Cortex of kidney (tissue), 1 donor: ENCODE results near the gene ACAP1.

ENCODE experiments used
- DNase-seq: peaks from one replicate; lab custom pipeline; 2025; lab: John Stamatoyannopoulos, UW

ACAP1 gene

GRCh38 chr17:7336240-7337175 lies at the start of gene ACAP1:
ACAP1 (plus strand) TSS chr17:7336529; CDS start chr17:7336735, 206 bp downstream.
- DNase-seq = no peak

DNA sequence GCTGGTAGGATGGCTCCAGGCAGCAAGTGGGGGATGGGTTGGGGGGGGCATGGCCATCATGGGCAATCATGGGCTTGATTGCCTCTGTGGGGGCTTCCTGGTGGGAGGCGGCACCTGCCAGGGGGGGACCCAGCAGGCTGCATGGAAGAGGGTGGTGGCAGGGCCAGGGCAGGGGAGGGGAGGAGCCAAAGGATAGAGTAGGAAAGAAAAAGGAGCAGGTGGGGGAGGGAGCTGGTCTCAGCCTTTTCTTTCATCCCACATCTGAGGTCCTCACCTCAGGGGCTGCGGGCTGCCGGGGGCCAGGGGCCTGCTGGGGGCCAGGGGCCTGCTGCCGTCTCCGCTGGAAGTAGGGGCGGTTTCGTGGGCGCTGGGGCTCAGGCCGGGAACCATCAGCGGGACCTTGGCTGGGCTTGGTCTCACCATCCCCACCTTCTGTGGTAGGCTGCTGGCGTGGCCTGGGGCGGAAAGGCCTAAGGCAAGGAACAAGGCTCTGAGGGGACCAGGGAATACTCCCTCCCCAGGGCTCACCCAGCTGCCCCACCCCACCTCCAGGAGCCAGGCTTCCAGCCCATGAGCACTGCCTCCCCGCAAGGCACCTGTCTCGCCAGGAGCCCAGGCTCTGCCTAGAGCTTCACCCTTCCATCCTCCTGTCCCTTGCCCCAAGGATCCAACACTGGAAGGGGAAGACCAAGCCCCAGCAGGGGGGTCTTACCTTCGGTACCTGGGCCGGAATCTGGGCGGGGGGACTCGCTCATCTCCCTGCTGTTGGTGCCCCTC lies 46.9 kb upstream of the ACAP1 start:
- DNase-seq = no peak

DNA sequence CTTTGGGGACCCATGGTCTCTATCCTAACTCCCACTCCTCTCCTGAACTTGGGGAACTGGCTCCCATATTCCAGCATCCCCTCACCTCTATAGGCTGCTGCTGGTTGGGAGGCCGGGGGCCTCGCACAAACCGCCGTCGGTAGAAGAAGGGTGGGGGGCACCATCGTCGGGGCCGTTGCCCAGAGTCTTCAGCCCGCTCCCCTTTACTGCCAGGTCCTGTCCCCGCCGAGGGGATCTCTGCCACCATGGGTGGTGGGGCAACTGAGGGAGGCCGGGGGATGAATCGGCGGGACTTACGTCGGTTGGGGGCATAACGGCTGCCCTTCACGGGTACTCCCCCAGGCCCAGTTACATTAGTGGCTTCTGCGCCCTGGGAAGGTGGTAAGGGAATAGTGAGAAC lies 46.2 kb upstream of the ACAP1 start:
- no peak for DNase-seq

- DNase-seq = no peak
Observed at GRCh38 chr17:7290685-7291084, 45.6 kb upstream of the ACAP1 start.

GRCh38 chr17:7292194-7292593 lies 44.1 kb upstream of the ACAP1 start:
- DNase-seq = no peak

- DNase-seq = no peak
Observed at GRCh38 chr17:7292729-7293128, 43.6 kb upstream of the ACAP1 start.

GRCh38 chr17:7293159-7293558 lies 43.2 kb upstream of the ACAP1 start:
- no peak for DNase-seq

DNA sequence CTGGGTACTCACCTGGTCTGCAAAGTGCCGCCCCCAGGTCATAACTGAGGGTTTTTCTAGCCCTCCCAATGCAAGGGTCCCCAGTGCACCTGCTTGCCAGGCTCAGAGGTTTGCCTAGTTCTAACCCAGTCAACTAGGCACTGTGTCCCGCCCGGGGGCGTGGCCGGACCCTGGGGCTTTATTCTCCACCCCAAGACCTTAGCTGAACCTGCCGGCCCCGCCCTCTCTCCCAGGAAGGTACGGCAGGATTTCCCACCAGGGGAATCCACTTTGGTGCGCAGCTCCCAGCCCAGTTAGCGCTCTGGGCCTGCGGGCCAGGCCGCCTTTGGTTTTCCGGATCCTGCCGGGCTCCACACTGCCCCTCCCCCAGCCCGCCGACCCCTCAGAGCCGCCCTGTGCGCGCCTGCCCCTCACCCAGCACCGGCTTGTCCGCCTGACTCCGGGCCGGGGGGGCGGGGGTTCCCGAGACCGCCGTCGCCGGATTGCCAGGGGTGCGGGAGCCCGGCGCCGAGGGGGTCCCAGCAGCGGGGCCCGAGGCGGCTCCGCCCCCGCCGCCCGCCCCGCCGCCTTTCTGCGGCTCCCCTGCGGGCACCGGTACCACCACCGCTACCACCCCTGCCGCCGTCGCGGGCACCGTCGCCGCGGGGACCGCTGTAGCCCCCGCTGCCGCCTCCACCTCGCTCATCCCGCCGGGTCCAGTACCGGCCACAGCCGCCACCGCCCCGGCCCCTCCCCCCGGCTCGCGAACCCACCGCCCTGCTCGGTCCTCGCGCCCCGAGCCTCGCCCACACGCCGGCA lies 42.3 kb upstream of the ACAP1 start:
- DNase-seq = no peak

- no peak for DNase-seq
Observed at GRCh38 chr17:7294614-7295153, 41.6 kb upstream of the ACAP1 start, which contains the start of gene YBX2. YBX2 (minus strand) TSS chr17:7294639; CDS start chr17:7294500, 139 bp downstream.

DNA sequence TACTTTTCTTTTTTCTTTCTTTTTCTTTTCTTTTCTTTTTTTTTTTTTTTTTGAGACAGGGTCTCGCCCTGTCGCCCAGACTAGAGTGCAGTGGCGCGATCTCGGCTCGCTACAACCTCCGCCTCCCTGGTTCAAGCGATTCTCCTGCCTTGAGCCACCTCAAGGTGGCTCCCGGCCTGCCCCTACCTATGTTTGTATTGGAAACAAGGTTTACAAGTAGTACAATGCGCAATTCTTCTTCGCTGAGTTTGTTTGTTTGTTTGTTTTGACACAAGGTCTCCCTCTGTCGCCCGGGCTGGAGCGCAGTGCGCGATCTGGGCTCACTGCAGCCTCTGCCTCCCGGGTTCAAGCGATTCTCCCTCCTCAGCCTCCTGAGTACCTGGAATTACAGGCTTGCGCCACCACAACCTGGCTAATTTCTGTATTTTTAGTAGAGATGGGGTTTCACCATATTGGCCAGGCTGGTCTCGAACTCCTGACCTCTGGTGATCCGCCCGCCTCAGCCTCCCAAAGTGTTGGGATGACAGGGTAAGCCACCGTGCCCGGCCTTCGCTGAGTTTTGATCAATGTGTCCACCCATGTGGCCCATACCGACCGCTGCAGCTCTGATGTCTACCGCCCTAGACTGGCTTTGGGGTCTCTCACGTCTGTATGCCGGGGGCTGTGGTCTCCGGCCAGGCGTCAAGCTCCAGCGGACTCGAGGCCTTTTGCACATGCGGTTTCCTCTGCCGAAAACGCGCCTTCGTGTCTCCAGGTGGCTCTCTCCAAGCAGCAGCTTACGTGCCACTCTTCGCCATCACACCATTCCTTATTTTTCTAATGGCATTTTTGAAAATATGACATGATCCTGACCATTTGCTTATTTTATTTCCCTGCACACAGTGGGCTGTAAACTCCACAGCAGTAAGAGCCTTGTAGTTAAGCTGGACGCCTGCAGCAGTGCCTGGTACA lies 40.8 kb upstream of the ACAP1 start:
- no peak for DNase-seq

DNA sequence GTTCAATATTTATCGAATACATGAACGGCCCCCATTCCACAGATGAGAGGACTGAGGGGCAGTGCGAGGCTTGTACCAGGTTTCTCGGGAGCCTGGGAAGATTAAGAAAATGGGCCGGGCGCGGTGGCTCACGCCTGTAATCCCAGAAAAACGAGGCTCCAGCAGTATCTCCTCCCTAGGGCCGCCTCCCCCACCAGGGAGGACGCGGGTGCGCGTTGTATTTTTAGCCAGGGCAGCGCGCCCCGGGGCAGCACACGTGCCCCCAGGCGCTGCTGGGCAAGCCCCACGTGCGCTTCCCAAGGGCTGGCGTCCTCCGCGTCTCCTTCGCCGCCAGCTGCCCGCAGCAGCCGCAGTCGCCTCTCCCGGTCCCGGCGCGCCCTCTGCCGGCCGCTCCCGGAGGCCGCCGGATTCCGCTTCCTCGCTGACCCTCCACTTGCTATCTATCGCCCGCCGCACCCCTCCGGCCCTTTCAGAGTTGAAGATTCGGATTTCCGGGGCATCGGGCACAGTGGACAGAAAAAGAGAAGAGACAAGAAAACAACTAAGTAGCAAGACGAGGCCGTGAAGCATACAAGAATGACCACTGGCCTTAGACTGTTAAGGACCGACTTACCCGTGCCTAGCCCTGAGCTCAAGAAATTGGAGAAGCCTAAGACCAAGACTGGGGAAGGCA lies 40.0 kb upstream of the ACAP1 start:
- DNase-seq = no peak

GRCh38 chr17:7304179-7304578 lies 32.1 kb upstream of the ACAP1 start:
- no peak for DNase-seq

DNA sequence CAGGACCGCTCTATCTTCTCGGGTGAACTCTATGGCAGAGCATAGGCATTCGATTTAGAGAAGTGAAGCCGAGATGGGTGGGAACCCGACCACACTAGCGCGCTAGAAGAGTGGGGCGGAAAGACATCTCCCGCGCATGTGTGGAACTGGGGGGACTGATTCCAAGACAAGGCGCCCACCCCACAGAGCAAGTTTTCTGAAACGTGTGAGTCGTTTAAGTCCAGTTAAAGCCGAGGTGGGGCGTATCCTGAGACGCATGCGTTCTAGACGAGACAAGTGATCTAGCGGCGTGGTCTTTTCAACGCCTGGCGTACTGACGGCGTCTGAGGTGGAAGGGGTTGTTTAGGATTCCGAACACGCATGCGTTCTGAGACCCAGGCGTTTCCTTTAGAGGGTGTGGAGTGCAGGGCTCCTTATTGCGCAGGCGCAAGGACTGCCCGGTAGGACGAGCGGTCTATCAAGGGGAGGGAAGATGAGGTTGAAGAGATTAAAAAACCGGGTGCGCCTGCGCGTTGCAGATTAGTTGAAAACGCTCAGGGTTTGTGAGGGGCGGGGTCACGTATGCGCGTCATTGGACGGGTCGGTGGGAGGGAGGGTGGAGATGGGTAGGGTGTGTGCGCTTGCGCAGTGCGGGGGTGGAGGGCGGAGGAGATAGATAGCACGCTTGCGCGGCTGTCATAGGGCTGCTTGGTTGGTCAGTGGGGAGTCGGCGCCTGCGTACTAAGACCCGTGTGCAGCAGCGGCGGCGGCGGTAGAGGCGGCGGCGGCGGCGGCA lies 29.2 kb upstream of the ACAP1 start, which contains the start of gene EIF5A:
EIF5A (plus strand) TSS at position 718 of the 775 bp plus-strand sequence. CDS start 2,008 bp downstream, outside the sequence.
- DNase-seq = peak; percentile 55

DNA sequence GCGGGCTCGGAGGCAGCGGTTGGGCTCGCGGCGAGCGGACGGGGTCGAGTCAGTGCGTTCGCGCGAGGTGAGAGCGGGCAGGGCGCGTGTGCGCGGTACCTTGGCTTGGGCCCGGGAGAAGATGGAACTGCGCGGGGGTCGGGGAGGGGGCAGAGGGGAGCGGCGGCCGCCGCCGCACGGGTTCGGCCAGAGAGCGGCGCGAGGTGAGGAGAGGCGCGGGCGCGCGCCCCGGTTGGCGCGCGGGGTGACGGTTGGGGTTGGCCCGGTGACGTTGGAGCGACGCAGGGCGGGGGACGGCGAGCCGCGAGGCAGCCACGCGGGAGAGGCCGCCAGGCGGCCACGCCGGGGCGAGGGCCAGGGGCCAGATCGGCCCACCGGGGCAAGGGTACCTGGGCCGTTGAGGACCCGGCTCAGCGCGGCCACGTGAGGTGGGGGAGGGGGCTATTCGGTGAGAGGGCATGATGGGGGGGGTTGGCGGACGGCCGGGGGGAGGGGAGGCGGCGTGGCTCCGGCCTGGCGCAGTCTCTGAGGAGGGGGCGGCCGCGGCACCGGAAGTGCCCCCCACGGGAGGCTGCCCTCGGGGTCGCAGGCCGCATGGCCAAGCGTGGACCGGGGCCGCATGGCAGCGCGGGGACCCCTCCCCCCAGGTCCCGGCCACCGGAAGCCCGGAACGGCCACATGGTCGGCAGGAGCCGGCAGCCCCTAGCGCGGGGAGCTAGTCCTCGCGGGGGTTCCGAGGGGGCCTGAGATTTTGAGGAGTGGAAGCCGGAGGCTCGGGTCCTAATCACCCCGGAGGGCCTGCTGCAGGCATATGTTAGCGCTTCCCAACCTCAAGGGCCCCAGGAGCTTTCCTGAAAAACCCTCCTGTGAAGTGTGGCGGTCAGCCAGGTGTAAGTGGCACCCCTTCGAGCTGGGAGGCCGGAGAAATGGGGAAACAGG lies 28.4 kb upstream of the ACAP1 start:
- DNase-seq = no peak

DNA sequence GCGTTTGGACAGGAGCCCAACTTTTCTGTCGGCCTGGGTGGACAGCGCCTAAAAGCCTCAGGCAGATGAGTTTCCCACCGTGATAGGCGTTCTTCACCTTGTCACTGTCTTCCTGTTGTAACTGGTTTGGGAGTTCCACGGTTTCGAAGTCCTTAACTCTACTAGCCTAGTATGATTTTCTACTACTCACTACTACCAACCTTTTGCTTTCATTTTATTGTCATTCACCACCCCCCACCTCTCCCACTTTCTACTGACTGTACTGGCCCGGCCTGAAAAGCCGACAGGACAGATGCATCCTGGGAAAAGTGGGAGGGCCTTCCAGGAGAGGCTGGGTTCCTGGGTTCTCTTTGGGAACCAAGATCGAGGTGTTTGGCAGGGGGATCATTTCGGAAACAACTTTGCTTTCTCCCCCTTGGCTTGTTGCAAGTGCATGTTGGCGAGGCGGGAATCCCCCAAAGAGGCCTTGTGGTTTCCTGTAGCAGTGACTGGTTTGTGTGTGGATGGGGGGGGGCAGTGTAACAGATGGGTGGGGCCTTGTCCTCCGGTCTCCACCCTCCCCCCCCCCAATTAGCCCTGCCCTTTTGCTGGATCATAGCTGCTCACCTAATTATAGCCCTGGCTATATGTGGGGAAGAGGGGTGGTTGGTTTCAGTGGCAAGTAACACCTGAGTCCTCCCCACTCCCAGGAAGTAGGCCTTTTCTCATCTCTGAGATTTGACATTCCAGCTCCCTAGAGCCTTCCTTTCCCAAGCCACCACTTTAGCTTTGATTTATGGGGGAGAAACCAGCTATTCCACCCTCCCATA lies 27.5 kb upstream of the ACAP1 start:
- DNase-seq = no peak

- no peak for DNase-seq
Observed at GRCh38 chr17:7309628-7310027, 26.7 kb upstream of the ACAP1 start.

GRCh38 chr17:7311110-7311705 lies 25.1 kb upstream of the ACAP1 start:
- DNase-seq = no peak
